Naive thymus-derived CD4-positive, alpha-beta T cell (primary cell): ENCODE measurements around the gene NT5C3B. TPM values are rescaled to one million over a fixed set of nuclear protein-coding genes. Genes with fewer than 3 reads are reported as not detected.

Experiments used
- ATAC-seq: fragments of 150-1000 bp; cut with Tn5 transposase; 2 replicates; pipeline ENCODE4 v1.10.0; 2021; ENCODE audit warnings: mild to moderate bottlenecking, moderate library complexity
- CTCF ChIA-PET: fragments of 350-600 bp; sonication (Branson Sonifier 250); formaldehyde crosslinking; loops from one replicate; lab custom pipeline; 2021; ENCODE audit warnings: antibody characterized with exemption; lab: Charles Lee
- POLR2A ChIA-PET: fragments of 350-600 bp; sonication (Branson Sonifier 250); formaldehyde crosslinking; loops from one replicate; lab custom pipeline; 2021; ENCODE audit warnings: antibody characterized with exemption, inconsistent platforms; lab: Charles Lee
- DNase-seq, 9 donors: peaks; one replicate each; pipeline versions ENCODE4 v3.0.0 to v3.0.0-alpha.2; 2020 to 2022; ENCODE audit warnings: mixed read lengths in 1 of 9
- H3K27ac ChIP-seq: one replicate; pipeline ENCODE4 v1.7.0; 2013; ENCODE audit warnings: mild to moderate bottlenecking, low read depth, low read length, moderate library complexity
- H3K27me3 ChIP-seq, 2 donors: one replicate each; pipeline ENCODE4 v1.7.0; 2013; ENCODE audit warnings: low read length in 2 of 2, mild to moderate bottlenecking in 2 of 2, moderate library complexity in 2 of 2; ENCODE audit not compliant: control insufficient read depth in 2 of 2, insufficient read depth in 2 of 2
- H3K36me3 ChIP-seq, 3 experiments: 1 replicate in 2 of 3; 2 replicates in 1 of 3; pipeline ENCODE4 v1.7.0; 2013; ENCODE audit warnings: low read length in 3 of 3, mild to moderate bottlenecking in 3 of 3, moderate library complexity in 1 of 3; ENCODE audit not compliant: insufficient read depth in 3 of 3, control insufficient read depth in 2 of 3
- H3K4me1 ChIP-seq, 2 donors: one replicate each; pipeline ENCODE4 v1.7.0; 2013; ENCODE audit warnings: low read length in 2 of 2, mild to moderate bottlenecking in 2 of 2, moderate library complexity in 1 of 2; ENCODE audit not compliant: control insufficient read depth in 2 of 2, insufficient read depth in 2 of 2
- H3K4me3 ChIP-seq: 2 replicates; pipeline ENCODE4 v1.7.0; 2013; ENCODE audit warnings: mild to moderate bottlenecking, low read length
- H3K9me3 ChIP-seq, 3 experiments: 1 replicate in 2 of 3; 2 replicates in 1 of 3; pipeline ENCODE4 v1.7.0; 2013; ENCODE audit warnings: low read length in 3 of 3; ENCODE audit not compliant: control insufficient read depth in 2 of 3
- H3K27ac Mint-ChIP-seq, 9 donors: one replicate each; pipeline ENCODE4 v1.8.0; 2020 to 2022; ENCODE audit warnings: mixed read lengths in 9 of 9, mild to moderate bottlenecking in 8 of 9, moderate library complexity in 5 of 9, inconsistent platforms in 2 of 9
- H3K27me3 Mint-ChIP-seq, 5 donors: one replicate each; pipeline ENCODE4 v1.8.0; 2021 to 2022; ENCODE audit warnings: mixed read lengths in 5 of 5, mild to moderate bottlenecking in 1 of 5
- H3K36me3 Mint-ChIP-seq, 5 donors: one replicate each; pipeline ENCODE4 v1.8.0; 2020 to 2022; ENCODE audit warnings: mixed read lengths in 5 of 5, mild to moderate bottlenecking in 3 of 5, inconsistent platforms in 1 of 5
- H3K4me1 Mint-ChIP-seq, 7 donors: one replicate each; pipeline ENCODE4 v1.8.0; 2020 to 2022; ENCODE audit warnings: mixed read lengths in 7 of 7, mild to moderate bottlenecking in 3 of 7, inconsistent platforms in 1 of 7
- H3K4me3 Mint-ChIP-seq, 10 donors: one replicate each; pipeline ENCODE4 v1.8.0; 2020 to 2022; ENCODE audit warnings: mild to moderate bottlenecking in 10 of 10, mixed read lengths in 10 of 10, moderate library complexity in 6 of 10, inconsistent platforms in 2 of 10
- H3K9me3 Mint-ChIP-seq, 11 donors: one replicate each; pipeline ENCODE4 v1.8.0; 2020 to 2022; ENCODE audit warnings: mixed read lengths in 11 of 11, mild to moderate bottlenecking in 4 of 11, inconsistent platforms in 1 of 11, moderate library complexity in 1 of 11
- intact Hi-C, 2 donors: fragments of 100-400 bp; cut with micrococcal nuclease; formaldehyde crosslinking; loops; one replicate each; pipeline ENCODE4 v1.15.1; 2023
- polyA plus RNA-seq, 2 donors: library from polyadenylated mRNA; unstranded; fragments of 300-500 nt; fragmentation: Illumina TruSeq; gene quantifications; one replicate each; pipeline ENCODE4 v1.2.3, GENCODE V29; 2021
- total RNA-seq, 6 experiments: library from RNA in 5 of 6; stranded (reverse) in 5 of 6; gene quantifications; 1 replicate in 5 of 6; 2 replicates in 1 of 6; pipeline ENCODE4 v1.2.3 and lab custom pipeline; 2021 to 2026

NT5C3B gene
- total and polyA plus RNA-seq, 7 experiments from 2014 or later = 26.8 to 66.7 (median 38.8) TPM

DNA sequence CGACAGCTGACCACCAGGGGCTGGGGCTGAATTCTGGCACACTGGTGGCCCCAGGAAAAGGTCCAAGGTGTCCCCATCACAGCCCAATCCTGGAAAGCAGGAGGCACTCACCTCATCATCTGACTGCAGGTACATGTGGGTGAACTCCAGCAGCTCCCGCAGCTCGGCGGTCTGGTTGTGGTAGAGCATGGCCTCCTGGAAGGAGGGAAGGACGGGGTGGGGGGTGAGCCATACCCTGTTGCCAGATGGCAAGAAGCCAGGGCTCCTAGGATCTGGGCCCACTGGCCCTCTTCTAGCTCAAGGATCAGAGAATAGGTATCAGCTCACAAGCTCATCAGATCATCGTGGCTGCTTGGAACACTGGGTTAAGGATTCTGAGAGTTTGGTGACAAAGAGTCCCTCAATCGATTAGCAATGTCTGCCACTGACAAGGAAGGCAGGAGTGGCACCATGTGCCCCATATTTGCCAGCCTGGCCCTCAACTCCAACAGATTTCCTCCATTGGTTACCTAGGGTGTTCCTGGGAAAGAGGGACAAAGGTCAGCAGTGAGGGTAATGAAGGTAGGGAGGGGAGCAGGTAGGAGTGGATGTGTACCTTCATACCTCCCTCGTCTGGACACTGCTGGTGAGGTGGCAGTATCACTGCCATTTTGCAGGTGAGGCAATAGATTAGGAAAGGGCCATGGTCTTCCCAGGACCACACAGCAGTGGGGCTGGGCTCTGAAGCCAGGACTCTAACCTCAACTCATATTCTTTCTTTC, 29.2 kb downstream of the NT5C3B start:
- Mint-ChIP-seq H3K27ac (no peak overlapping the region), H3K27me3 (peaks cover 0 to 7% (median 0%) of the 10 kb centered on the region in 5 donors), H3K9me3 (no peaks in the 10 kb centered on the region), H3K36me3 (peaks cover 0 to 7% (median 0%) of the 10 kb centered on the region in 5 donors), H3K4me3 (no peak overlapping the region), H3K4me1 (peaks cover 7 to 17% (median 14%) of the 10 kb centered on the region in 7 donors)
- intact Hi-C loops = no loop called here
- ChIA-PET POLR2A (no interaction called here), CTCF (interaction anchor here (0.6 to 0.7 kb wide), 2 partner anchors 11 to 87 kb away, joined by 3 to 6 read pairs; no protein-coding TSS in a partner anchor)
- ATAC-seq (no peak), DNase-seq (no peak)
- no peaks in the 10 kb centered on the region for H3K27me3 ChIP-seq
- peaks cover 9 to 10% of the 10 kb centered on the region in 2 donors for H3K4me1 ChIP-seq
- H3K4me3 ChIP-seq = no peak overlapping the region
- no peaks in the 10 kb centered on the region for H3K9me3 ChIP-seq
- no peak overlapping the region for H3K27ac ChIP-seq
- no peaks in the 10 kb centered on the region for H3K36me3 ChIP-seq

DNA sequence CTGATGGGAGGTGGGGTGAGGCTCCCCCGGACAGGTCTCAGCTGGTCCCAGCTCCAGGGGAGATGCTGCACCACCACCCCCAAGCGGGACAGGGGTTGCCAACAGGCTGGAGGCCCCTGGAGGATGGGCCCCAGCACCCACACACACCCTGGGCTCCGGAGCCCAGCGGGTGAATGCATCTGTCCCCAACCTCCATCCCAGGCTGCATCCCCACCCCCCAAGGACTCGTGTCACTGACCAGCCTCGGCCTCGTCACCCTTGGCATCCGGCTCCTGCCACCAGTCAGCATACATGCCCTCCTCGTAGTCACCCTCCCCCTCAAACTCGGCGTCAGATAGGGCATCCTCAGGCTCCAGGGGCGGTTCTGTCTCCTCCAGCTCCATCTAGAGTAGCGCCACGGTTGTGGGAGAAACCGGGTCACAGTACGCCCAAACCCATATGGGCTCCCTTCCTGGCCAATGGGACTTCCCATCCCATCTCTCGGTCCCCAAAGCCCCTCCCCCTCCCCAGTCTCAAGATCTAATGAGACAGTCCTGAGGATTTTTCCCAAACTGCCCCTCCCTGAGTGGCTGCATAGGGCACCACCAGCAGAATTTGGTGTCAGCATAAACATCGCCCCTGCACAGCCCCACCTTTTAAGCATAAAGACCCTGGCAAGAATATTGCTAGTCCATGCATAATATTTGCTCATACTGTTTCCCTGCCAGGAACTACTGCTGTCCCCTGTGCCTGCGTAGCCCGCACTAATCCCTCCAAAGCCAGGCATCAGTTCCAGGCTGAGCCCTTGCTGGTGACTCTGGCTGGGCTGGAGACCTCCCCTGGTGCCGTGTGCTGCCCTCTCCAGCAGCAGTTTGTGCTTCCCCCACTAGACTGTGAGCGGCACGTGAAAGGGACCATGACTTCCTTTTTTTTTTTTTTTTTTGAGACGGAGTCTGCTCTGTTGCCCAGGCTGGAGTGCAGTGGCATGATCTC, 32.7 kb downstream of the NT5C3B start:
- ATAC-seq (no peak), DNase-seq (no peak)
- peak overlapping the region in 2 of 9 donors; percentile 9 to 31 for H3K27ac Mint-ChIP-seq
- no peaks in the 10 kb centered on the region for H3K9me3 ChIP-seq
- intact Hi-C loops = no loop called here
- H3K9me3 Mint-ChIP-seq = no peaks in the 10 kb centered on the region
- H3K36me3 ChIP-seq = no peaks in the 10 kb centered on the region
- peaks cover 4 to 14% (median 5%) of the 10 kb centered on the region in 7 donors for H3K4me1 Mint-ChIP-seq
- H3K27me3 ChIP-seq = no peaks in the 10 kb centered on the region
- no peak overlapping the region for H3K27ac ChIP-seq
- H3K27me3 Mint-ChIP-seq = no peaks in the 10 kb centered on the region
- CTCF ChIA-PET = interaction anchor here (0.6 to 3.1 kb wide), 2 partner anchors 8 to 500 kb away, joined by 3 to 19 read pairs; partner anchors contain the start of gene P3H4
- H3K4me1 ChIP-seq = peaks cover 0 to 3% of the 10 kb centered on the region in 2 donors
- H3K4me3 ChIP-seq = no peak overlapping the region
- no peak overlapping the region for H3K4me3 Mint-ChIP-seq
- peaks cover 0 to 3% (median 0%) of the 10 kb centered on the region in 5 donors for H3K36me3 Mint-ChIP-seq
- POLR2A ChIA-PET = no interaction called here

DNA sequence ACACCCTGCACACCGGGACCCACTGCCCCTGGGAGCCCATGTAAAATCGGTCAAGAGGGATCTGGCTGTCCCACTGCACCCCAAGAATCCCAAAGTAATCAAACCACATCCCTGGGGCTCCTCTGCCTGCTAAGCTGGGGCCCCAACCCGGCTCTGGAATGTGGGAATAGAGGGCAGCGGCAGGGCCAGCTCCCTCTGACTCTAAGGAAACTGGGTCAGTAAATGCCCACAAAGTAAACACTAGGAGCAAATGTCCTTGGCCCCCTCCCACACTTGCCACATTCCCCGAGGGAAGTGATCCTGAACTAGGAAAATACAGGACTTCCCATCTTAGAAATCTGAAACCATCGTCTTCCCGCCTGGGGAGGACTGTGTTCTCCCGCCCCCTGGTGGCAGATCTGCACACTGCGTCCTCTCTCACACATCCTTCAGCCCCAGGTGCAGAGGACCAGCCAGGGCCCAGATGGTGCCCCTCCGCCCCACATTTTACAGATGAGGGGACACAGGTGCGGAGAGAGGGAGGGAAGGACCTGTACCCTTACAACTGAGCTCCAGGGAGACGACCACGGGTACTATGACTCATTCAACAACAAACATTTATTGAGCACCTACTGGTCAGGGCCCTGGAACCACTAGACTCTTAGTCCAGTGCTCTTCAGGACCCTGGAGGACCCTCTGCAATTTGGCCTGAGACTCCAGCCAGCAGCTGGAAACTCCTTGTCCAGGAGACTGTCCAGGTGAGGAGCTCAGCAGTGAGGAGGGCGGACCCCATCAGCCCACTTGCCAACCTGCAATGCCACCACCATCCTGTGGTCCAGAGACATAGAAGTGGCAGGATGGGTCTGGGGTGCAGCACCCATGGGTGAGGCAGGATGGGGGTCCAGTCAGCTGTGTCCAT, 34.4 kb downstream of the NT5C3B start:
- H3K9me3 Mint-ChIP-seq = no peaks in the 10 kb centered on the region
- no peaks in the 10 kb centered on the region for H3K9me3 ChIP-seq
- intact Hi-C loops = loop anchor here in 1 of 2 donors (1.0 kb wide), 1 partner anchor 63 kb away; no protein-coding TSS in a partner anchor
- peaks cover 0 to 3% (median 0%) of the 10 kb centered on the region in 5 donors for H3K36me3 Mint-ChIP-seq
- ChIA-PET POLR2A (interaction anchor here (0.8 kb wide), 1 partner anchor 113 kb away, joined by 3 read pairs; no protein-coding TSS in a partner anchor), CTCF (interaction anchor here (0.7 to 3.1 kb wide), 8 partner anchors 9 to 110 kb away, joined by 3 to 19 read pairs (median 7); partner anchors contain the start of gene P3H4)
- no peaks in the 10 kb centered on the region for H3K27me3 ChIP-seq
- no peaks in the 10 kb centered on the region for H3K27me3 Mint-ChIP-seq
- no peak overlapping the region for H3K4me3 Mint-ChIP-seq
- H3K4me1 Mint-ChIP-seq = peaks cover 4 to 14% (median 5%) of the 10 kb centered on the region in 7 donors
- H3K36me3 ChIP-seq = no peaks in the 10 kb centered on the region
- peaks cover 0 to 3% of the 10 kb centered on the region in 2 donors for H3K4me1 ChIP-seq
- no peak overlapping the region for H3K27ac ChIP-seq
- H3K27ac Mint-ChIP-seq = no peak overlapping the region
- peak; percentile 91 for ATAC-seq
- DNase-seq = peak; percentile 45 to 78 (median 68)
- H3K4me3 ChIP-seq = no peak overlapping the region

DNA sequence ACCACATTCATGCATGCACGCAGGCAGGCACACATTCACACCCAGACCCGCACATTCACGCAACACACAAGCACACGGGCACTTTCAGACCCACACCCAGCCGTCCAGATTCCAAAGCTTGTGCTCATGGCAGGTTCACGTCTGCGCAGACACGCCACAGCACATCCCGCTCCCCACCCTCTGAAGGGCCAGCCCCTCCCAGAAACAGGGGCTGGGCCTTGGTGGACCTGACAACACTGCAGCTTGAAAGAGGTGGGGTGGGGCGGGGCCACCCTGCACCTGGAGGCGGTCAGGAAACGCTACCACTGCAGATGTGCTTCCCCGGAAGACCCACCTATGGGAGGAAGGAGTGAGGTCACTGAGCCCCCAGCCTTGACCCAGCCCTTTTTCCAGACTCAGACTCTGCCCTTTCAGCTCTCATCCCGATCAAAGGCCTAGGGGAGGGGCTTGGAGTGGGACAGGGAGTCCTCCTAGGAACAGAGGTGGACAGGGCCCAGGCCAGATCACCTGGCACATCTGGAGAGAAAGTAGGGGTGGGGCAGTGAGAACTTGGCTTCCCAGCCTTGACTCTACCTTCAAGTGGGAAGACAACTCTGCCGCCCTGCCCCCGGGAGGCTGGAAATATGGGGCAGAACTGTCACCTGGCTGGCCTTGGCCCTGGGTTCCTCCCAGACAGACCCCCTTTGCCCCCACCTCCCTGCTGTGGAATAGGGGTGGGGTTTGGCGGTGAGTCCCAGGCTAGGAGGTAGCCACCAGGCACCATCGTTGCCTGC, 35.2 kb downstream of the NT5C3B start:
- Mint-ChIP-seq H3K27ac (no peak overlapping the region), H3K4me3 (no peak overlapping the region), H3K36me3 (peaks cover 0 to 3% (median 0%) of the 10 kb centered on the region in 5 donors), H3K27me3 (peaks cover 0 to 2% (median 0%) of the 10 kb centered on the region in 5 donors), H3K9me3 (no peaks in the 10 kb centered on the region), H3K4me1 (peaks cover 4 to 14% (median 5%) of the 10 kb centered on the region in 7 donors)
- Histone ChIP-seq H3K27me3 (no peaks in the 10 kb centered on the region), H3K4me3 (no peak overlapping the region), H3K4me1 (peaks cover 0 to 3% of the 10 kb centered on the region in 2 donors), H3K36me3 (no peaks in the 10 kb centered on the region), H3K27ac (no peak overlapping the region), H3K9me3 (no peaks in the 10 kb centered on the region)
- CTCF ChIA-PET = interaction anchor here (0.9 to 3.1 kb wide), 6 partner anchors 10 to 85 kb away, joined by 3 to 19 read pairs (median 10); partner anchors contain the start of gene P3H4
- DNase-seq = no peak
- POLR2A ChIA-PET = interaction anchor here (0.6 kb wide), 1 partner anchor 770 kb away, joined by 3 read pairs; no protein-coding TSS in a partner anchor
- intact Hi-C loops = loop anchor here in 1 of 2 donors (1.0 kb wide), 1 partner anchor 62 kb away; no protein-coding TSS in a partner anchor
- no peak for ATAC-seq

DNA sequence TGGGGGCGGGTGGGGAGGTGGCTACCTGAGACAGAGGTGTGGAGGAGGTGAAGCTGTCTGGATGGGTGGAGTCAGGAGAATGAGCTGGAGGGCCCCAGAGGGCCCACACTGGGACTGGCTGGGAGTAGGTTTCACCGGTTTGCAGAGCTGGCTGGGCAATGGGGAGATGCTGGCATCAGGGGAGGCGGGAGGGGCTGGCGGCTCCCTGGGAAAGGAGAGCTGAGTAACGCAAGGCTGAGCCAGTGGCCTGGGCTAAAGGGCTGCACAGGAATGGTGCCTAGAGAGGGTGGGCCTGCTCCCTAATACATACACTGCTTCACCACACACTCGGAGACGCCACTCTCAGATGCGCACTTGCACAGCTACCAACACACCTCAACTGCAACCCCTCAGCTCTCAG, 36.7 kb downstream of the NT5C3B start:
- H3K27me3 ChIP-seq = no peaks in the 10 kb centered on the region
- Mint-ChIP-seq H3K27ac (no peak overlapping the region), H3K27me3 (peaks cover 0 to 4% (median 0%) of the 10 kb centered on the region in 5 donors), H3K4me3 (no peak overlapping the region), H3K9me3 (no peaks in the 10 kb centered on the region), H3K36me3 (no peaks in the 10 kb centered on the region), H3K4me1 (peaks cover 4 to 14% (median 5%) of the 10 kb centered on the region in 7 donors)
- no peaks in the 10 kb centered on the region for H3K9me3 ChIP-seq
- ATAC-seq (no peak), DNase-seq (no peak)
- no peaks in the 10 kb centered on the region for H3K36me3 ChIP-seq
- no peak overlapping the region for H3K4me3 ChIP-seq
- no peak overlapping the region for H3K27ac ChIP-seq
- ChIA-PET CTCF (interaction anchor here (2.0 kb wide), 1 partner anchor 62 kb away, joined by 5 read pairs; no protein-coding TSS in a partner anchor), POLR2A (no interaction called here)
- intact Hi-C loops = no loop called here
- peaks cover 0 to 3% of the 10 kb centered on the region in 2 donors for H3K4me1 ChIP-seq
